IMR-90 (cell line): ENCODE results near the gene ESPL1.

Source experiments
- CHD1 ChIP-seq: IDR thresholded peaks from 2 replicates; pipeline ENCODE4 v1.6.1; 2012; ENCODE audit warnings: low read depth, low read length, improper control_type of control experiment
- CTCF ChIP-seq: conservative IDR thresholded peaks from 2 replicates; pipeline ENCODE4 v1.5.1; 2012; ENCODE audit warnings: mild to moderate bottlenecking, low read depth, low read length, improper control_type of control experiment
- ELK1 ChIP-seq: fragments of 150-350 bp; IDR thresholded peaks from 2 replicates; pipeline ENCODE4 v1.6.1; 2016; ENCODE audit warnings: low read depth, mild to moderate bottlenecking, low read length, moderate library complexity, borderline replicate concordance
- FOS ChIP-seq: fragments of 150-350 bp; IDR thresholded peaks from 2 replicates; pipeline ENCODE4 v1.6.1; 2016; ENCODE audit warnings: low read depth, low read length
- POLR2A ChIP-seq: IDR thresholded peaks from 2 replicates; pipeline ENCODE4 v1.6.1; 2012; ENCODE audit warnings: mild to moderate bottlenecking, low read depth, low read length
- RAD21 ChIP-seq: IDR thresholded peaks from 2 replicates; pipeline ENCODE4 v1.6.1; 2012; ENCODE audit warnings: low read length, improper control_type of control experiment
- RFX5 ChIP-seq: IDR thresholded peaks from 2 replicates; pipeline ENCODE4 v1.8.0; 2012; ENCODE audit warnings: low read depth, mild to moderate bottlenecking, low read length, moderate library complexity

GRCh38 chr12:53236443-53237111 lies 31.5 kb upstream of the ESPL1 start:
- no peak for TF ChIP-seq CTCF
- no peak for TF ChIP-seq POLR2A
- no peak for TF ChIP-seq RAD21
- TF ChIP-seq FOS, result no peak
- TF ChIP-seq ELK1, result no peak
- no peak for TF ChIP-seq RFX5
- no peak for TF ChIP-seq CHD1
